Ovary (tissue), 3 donors: ENCODE results near the gene HDDC3.

Experiments
- EP300 ChIP-seq: sonication (generic); formaldehyde crosslinking; IDR thresholded peaks from one replicate; pipeline ENCODE4 v1.6.1; 2017; ENCODE audit warnings: antibody characterized with exemption
- POLR2A ChIP-seq: fragments of 450-650 bp; IDR thresholded peaks from one replicate; pipeline ENCODE4 v1.6.1; 2017; ENCODE audit warnings: antibody characterized with exemption, mild to moderate bottlenecking, moderate library complexity
- TF ChIP-seq, protein P1 (sequence below), 3 donors: fragments of 450-650 bp in 2 of 3; fragments of 200-600 bp in 1 of 3; IDR thresholded peaks; one replicate each; pipeline versions ENCODE4 v1.5.1 to v1.8.0; 2016 to 2022; ENCODE audit warnings: antibody characterized with exemption in 3 of 3, mild to moderate bottlenecking in 1 of 3
- donor health status: DM: no; HTN: no; CAD: no.

DNA sequence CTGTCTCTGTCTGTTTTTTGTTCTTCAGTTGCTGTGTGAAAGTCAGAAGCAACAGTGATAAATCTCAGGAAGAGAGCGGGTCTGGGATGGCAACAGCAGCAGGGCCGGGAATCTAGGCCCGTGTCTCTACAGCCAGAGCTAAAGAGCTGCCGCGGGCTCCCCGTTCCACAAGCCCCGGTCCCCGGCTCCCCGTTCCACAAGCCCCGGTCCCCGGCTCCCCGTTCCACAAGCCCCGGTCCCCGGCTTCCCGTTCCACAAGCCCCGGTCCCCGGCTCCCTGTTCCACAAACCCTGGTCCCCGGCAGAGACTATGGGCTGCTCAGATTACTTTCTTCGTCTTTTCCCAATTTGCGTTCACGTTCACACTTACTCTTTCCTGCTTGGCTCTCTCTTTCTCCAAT lies 41.9 kb upstream of the HDDC3 start:
- TF ChIP-seq, protein P1, sequence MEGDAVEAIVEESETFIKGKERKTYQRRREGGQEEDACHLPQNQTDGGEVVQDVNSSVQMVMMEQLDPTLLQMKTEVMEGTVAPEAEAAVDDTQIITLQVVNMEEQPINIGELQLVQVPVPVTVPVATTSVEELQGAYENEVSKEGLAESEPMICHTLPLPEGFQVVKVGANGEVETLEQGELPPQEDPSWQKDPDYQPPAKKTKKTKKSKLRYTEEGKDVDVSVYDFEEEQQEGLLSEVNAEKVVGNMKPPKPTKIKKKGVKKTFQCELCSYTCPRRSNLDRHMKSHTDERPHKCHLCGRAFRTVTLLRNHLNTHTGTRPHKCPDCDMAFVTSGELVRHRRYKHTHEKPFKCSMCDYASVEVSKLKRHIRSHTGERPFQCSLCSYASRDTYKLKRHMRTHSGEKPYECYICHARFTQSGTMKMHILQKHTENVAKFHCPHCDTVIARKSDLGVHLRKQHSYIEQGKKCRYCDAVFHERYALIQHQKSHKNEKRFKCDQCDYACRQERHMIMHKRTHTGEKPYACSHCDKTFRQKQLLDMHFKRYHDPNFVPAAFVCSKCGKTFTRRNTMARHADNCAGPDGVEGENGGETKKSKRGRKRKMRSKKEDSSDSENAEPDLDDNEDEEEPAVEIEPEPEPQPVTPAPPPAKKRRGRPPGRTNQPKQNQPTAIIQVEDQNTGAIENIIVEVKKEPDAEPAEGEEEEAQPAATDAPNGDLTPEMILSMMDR (IDR thresholded peaks at IDR 0.05), result no peak
- TF ChIP-seq POLR2A, result no peak
- no peak for TF ChIP-seq EP300
